Kidney (tissue), 14 donors: ENCODE results near the gene TBC1D9B. TPM values are rescaled to one million over a fixed set of nuclear protein-coding genes. Genes with fewer than 3 reads are reported as not detected.
A peak's percentile ranks its signal among the peaks of the same experiment; 100 is the strongest.

Experiments
- DNase-seq, 5 donors: peaks; one replicate each; pipeline ENCODE4 v3.0.0-alpha.2; 2013 to 2020
- FAIRE-seq: peaks from 2 replicates; lab custom pipeline; 2012; peaks lifted over from hg19 to GRCh38; lab: Jason Lieb, UNC
- H3K27ac ChIP-seq, 2 donors: one replicate each; pipeline ENCODE4 v1.7.0; 2013; ENCODE audit warnings: low read depth in 2 of 2, low read length in 2 of 2, inconsistent platforms in 1 of 2
- H3K27me3 ChIP-seq: one replicate; pipeline ENCODE4 v1.7.1; 2013; ENCODE audit warnings: low read length, inconsistent platforms; ENCODE audit not compliant: control insufficient read depth, insufficient read depth
- H3K36me3 ChIP-seq, 3 donors: one replicate each; pipeline versions ENCODE4 v1.7.0 to v1.7.1; 2013; ENCODE audit warnings: low read length in 3 of 3, control low read depth in 1 of 3, inconsistent platforms in 1 of 3; ENCODE audit not compliant: insufficient read depth in 3 of 3, control insufficient read depth in 2 of 3
- H3K4me1 ChIP-seq, 3 donors: one replicate each; pipeline versions ENCODE4 v1.7.0 to v1.7.1; 2013; ENCODE audit warnings: low read length in 3 of 3, inconsistent platforms in 1 of 3, low read depth in 1 of 3; ENCODE audit not compliant: control insufficient read depth in 2 of 3, insufficient read depth in 2 of 3
- H3K4me3 ChIP-seq, 3 donors: one replicate each; pipeline versions ENCODE4 v1.7.0 to v1.8.1; 2013; ENCODE audit warnings: low read length in 3 of 3, control low read depth in 1 of 3, inconsistent platforms in 1 of 3
- H3K9ac ChIP-seq, 3 donors: one replicate each; pipeline versions ENCODE4 v1.7.0 to v1.7.1; 2013; ENCODE audit warnings: low read length in 3 of 3, control low read depth in 1 of 3, inconsistent platforms in 1 of 3
- H3K9me3 ChIP-seq, 3 donors: one replicate each; pipeline versions ENCODE4 v1.7.0 to v1.7.1; 2013; ENCODE audit warnings: low read length in 3 of 3, control low read depth in 1 of 3, inconsistent platforms in 1 of 3; ENCODE audit not compliant: control insufficient read depth in 2 of 3, insufficient read depth in 1 of 3
- CTCF ChIP-seq: IDR thresholded peaks from 3 replicates; pipeline ENCODE4 v1.5.1; 2012; ENCODE audit warnings: mild to moderate bottlenecking, moderate library complexity, borderline replicate concordance; ENCODE audit not compliant: insufficient read depth; ENCODE audit errors: extremely low read depth
- intact Hi-C: fragments of 100-400 bp; cut with DNase I; formaldehyde crosslinking; loops from one replicate; pipeline ENCODE4 v1.11.1; 2022
- polyA plus RNA-seq: library from polyadenylated mRNA; stranded (reverse); fragments of 350-450 nt; fragmentation: Illumina TruSeq; extraction: RNeasy Lipid Tissue Mini Kit (QIAGEN cat#74804); gene quantifications from one replicate; pipeline ENCODE4 v1.2.3, GENCODE V29; 2014; ENCODE audit warnings: low read depth, low replicate concordance; ENCODE audit not compliant: insufficient read depth
- total RNA-seq: library from RNA; stranded (reverse); fragmentation: NEBNext Ultra II Directional; extraction: Animal tissue kit (Norgen Biotek cat#: 25700); gene quantifications from one replicate; pipeline ENCODE4 v1.2.1, GENCODE V29; 2021
- donor health status: control.
- donor health status: control.
- donor health status: control.
- donor health status: control.
- donor health status: control.
- donor health status: DM: yes; HTN: yes; CAD: no.
- donor health status: Normal renal cell carcinoma (clear cell type).

Gene TBC1D9B
- total and polyA plus RNA-seq, 2 donors from 2014 or later = 49.5 to 117 TPM

- FAIRE-seq (no peak), DNase-seq (peak in 1 of 5 donors; percentile 1)
- Histone ChIP-seq H3K4me3 (no peak overlapping the region), H3K27ac (no peak overlapping the region), H3K9me3 (peaks cover 0 to 5% (median 0%) of the 10 kb centered on the region in 3 donors), H3K36me3 (peaks cover 7 to 24% (median 19%) of the 10 kb centered on the region in 3 donors), H3K4me1 (no peaks in the 10 kb centered on the region), H3K27me3 (no peaks in the 10 kb centered on the region), H3K9ac (no peak overlapping the region)
- TF ChIP-seq CTCF = no peak
- intact Hi-C loops = no loop called here
These were observed 25.4 kb downstream of the TBC1D9B start for GRCh38 chr5:179882338-179882737.

- intact Hi-C loops = no loop called here
- no peak overlapping the region for H3K27ac ChIP-seq
- peaks cover 0 to 5% (median 0%) of the 10 kb centered on the region in 3 donors for H3K9me3 ChIP-seq
- H3K27me3 ChIP-seq = no peaks in the 10 kb centered on the region
- FAIRE-seq (no peak), DNase-seq (no peak)
- H3K36me3 ChIP-seq = peaks cover 9 to 29% (median 21%) of the 10 kb centered on the region in 3 donors
- no peak overlapping the region for H3K4me3 ChIP-seq
- H3K4me1 ChIP-seq = no peaks in the 10 kb centered on the region
- H3K9ac ChIP-seq = no peak overlapping the region
- TF ChIP-seq CTCF = no peak
These were observed 26.7 kb downstream of the TBC1D9B start for GRCh38 chr5:179880848-179881590.

- Histone ChIP-seq H3K9me3 (peaks cover 0 to 5% (median 0%) of the 10 kb centered on the region in 3 donors), H3K9ac (no peak overlapping the region), H3K27ac (no peak overlapping the region), H3K4me1 (no peaks in the 10 kb centered on the region), H3K4me3 (no peak overlapping the region), H3K27me3 (no peaks in the 10 kb centered on the region), H3K36me3 (peaks cover 9 to 29% (median 20%) of the 10 kb centered on the region in 3 donors)
- FAIRE-seq (no peak), DNase-seq (peak in 1 of 5 donors; percentile 36)
- no peak for TF ChIP-seq CTCF
- intact Hi-C loops = no loop called here
These were observed 27.5 kb downstream of the TBC1D9B start for GRCh38 chr5:179880066-179880650.
